GM12873 (cell line): Measurements from ENCODE around the gene LIPM.

ENCODE experiments used
- CTCF ChIP-seq: IDR thresholded peaks from 2 replicates; pipeline ENCODE4 v1.5.1; 2012; ENCODE audit warnings: low read depth, mild to moderate bottlenecking, moderate library complexity, low read length, control low read depth; ENCODE audit not compliant: insufficient read depth; ENCODE audit errors: missing control alignments

LIPM gene

GRCh38 chr10:88838766-88839350 is 36.3 kb downstream of the LIPM start:
- TF ChIP-seq CTCF: no peak

- no peak for TF ChIP-seq CTCF
These were observed 37.6 kb downstream of the LIPM start for GRCh38 chr10:88840104-88840503.

- no peak for TF ChIP-seq CTCF
These were observed 38.4 kb downstream of the LIPM start for GRCh38 chr10:88840881-88841280.

- TF ChIP-seq CTCF: no peak
These were observed 39.0 kb downstream of the LIPM start for GRCh38 chr10:88841316-88842111.

- TF ChIP-seq CTCF: no peak
These were observed 40.6 kb downstream of the LIPM start for GRCh38 chr10:88843171-88843570.

GRCh38 chr10:88848499-88848898 is 46.0 kb downstream of the LIPM start:
- no peak for TF ChIP-seq CTCF

GRCh38 chr10:88849234-88849633 is 46.7 kb downstream of the LIPM start:
- no peak for TF ChIP-seq CTCF
